ENCODE results near the gene KCNJ3. TPM values are rescaled to one million over a fixed set of nuclear protein-coding genes. Genes with fewer than 3 reads are reported as not detected.

The KCNJ3 gene, protein sequence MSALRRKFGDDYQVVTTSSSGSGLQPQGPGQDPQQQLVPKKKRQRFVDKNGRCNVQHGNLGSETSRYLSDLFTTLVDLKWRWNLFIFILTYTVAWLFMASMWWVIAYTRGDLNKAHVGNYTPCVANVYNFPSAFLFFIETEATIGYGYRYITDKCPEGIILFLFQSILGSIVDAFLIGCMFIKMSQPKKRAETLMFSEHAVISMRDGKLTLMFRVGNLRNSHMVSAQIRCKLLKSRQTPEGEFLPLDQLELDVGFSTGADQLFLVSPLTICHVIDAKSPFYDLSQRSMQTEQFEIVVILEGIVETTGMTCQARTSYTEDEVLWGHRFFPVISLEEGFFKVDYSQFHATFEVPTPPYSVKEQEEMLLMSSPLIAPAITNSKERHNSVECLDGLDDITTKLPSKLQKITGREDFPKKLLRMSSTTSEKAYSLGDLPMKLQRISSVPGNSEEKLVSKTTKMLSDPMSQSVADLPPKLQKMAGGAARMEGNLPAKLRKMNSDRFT
- not detected in 2 replicates for total RNA-seq

DNA sequence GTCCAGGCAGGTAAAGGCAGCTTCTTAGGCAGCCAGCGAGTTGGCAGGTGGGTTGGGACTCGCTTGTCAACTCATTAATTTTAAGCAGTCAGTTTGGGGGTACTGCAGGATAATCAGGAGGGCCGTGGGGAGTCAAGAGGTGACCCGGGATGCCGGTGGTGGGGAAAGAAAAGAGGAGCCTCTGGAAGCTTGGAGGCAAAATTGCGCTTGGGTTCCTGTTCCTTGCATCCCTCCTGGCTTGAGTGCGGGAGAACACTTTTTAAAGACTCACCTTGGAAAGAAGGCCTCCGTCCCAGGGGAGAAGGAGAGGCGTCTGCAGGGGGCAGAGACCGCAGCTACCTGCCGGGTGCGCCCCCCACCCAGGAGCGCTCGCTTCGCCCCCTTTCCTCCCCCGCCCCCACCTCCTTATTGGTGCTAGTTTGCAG is at the start of gene KCNJ3:
KCNJ3 (plus strand) TSS at position 400 of the 425 bp plus-strand sequence. CDS start 81 bp downstream, outside the sequence.

Data from cardiac atrium fibroblast (primary cell).